ENCODE measurements around the gene FAT2.
"Not testable (repeated sequence)": the region's sequence is repeated elsewhere in the genome, so short reads cannot be mapped to it uniquely, and the experiment has no call there.

Gene FAT2

GRCh38 chr5:151596828-151597539, 5.9 kb upstream of the FAT2 start:
- no peak for TF ChIP-seq CTCF (IDR thresholded peaks at IDR 0.05; ENCODE audit: low read depth, low read length, missing control alignments)
- no peak for DNase-seq (ENCODE audit: extremely low read depth, low read depth)
- no peak overlapping the region for H3K4me3 ChIP-seq (replicated peaks; ENCODE audit: low read depth, low read length)

GRCh38 chr5:151595411-151595826, 4.3 kb upstream of the FAT2 start:
- TF ChIP-seq CTCF (IDR thresholded peaks at IDR 0.05; ENCODE audit: low read depth, low read length, missing control alignments) = no peak
- DNase-seq (ENCODE audit: extremely low read depth, low read depth) = no peak
- no peak overlapping the region for H3K4me3 ChIP-seq (replicated peaks; ENCODE audit: low read depth, low read length)

GRCh38 chr5:151592855-151593408, 1.8 kb upstream of the FAT2 start:
- no peak overlapping the region for H3K4me3 ChIP-seq (replicated peaks; ENCODE audit: low read depth, low read length)
- DNase-seq (ENCODE audit: extremely low read depth, low read depth) = no peak
- no peak for TF ChIP-seq CTCF (IDR thresholded peaks at IDR 0.05; ENCODE audit: low read depth, low read length, missing control alignments)

- no peak overlapping the region for H3K4me3 ChIP-seq (replicated peaks; ENCODE audit: low read depth, low read length)
- DNase-seq (ENCODE audit: extremely low read depth, low read depth) = no peak
- no peak for TF ChIP-seq CTCF (IDR thresholded peaks at IDR 0.05; ENCODE audit: low read depth, low read length, missing control alignments)
Observed at GRCh38 chr5:151589878-151590570, 1.1 kb downstream of the FAT2 start.

- no peak for TF ChIP-seq CTCF (IDR thresholded peaks at IDR 0.05; ENCODE audit: low read depth, low read length, missing control alignments)
- no peak for DNase-seq (ENCODE audit: extremely low read depth, low read depth)
- no peak overlapping the region for H3K4me3 ChIP-seq (replicated peaks; ENCODE audit: low read depth, low read length)
Observed at GRCh38 chr5:151587796-151588555, 3.2 kb downstream of the FAT2 start.

GRCh38 chr5:151585970-151586369, 5.2 kb downstream of the FAT2 start:
- DNase-seq (ENCODE audit: extremely low read depth, low read depth) = no peak

GRCh38 chr5:151585344-151585743, 5.8 kb downstream of the FAT2 start:
- DNase-seq (ENCODE audit: extremely low read depth, low read depth) = not testable (repeated sequence)

More at GRCh38 chr5:151585970-151586369, 5.2 kb downstream of the FAT2 start:
- no peak overlapping the region for H3K4me3 ChIP-seq (replicated peaks; ENCODE audit: low read depth, low read length)
- TF ChIP-seq CTCF (IDR thresholded peaks at IDR 0.05; ENCODE audit: low read depth, low read length, missing control alignments) = no peak

More at GRCh38 chr5:151585344-151585743, 5.8 kb downstream of the FAT2 start:
- H3K4me3 ChIP-seq (replicated peaks; ENCODE audit: low read depth, low read length) = not testable (repeated sequence)

Measured in HFF-Myc (cell line).